Measurements from ENCODE around the gene SFSWAP.
"Not testable (repeated sequence)": the region's sequence is repeated elsewhere in the genome, so short reads cannot be mapped to it uniquely, and the experiment has no call there.

Gene SFSWAP

GRCh38 chr12:131702573-131702877, 8.4 kb upstream of the SFSWAP start:
- no peak for DNase-seq (ENCODE audit: low read depth in 2 of 2)

- DNase-seq (ENCODE audit: low read depth in 2 of 2), result no peak
Observed at GRCh38 chr12:131703161-131703560, 7.7 kb upstream of the SFSWAP start.

- no peak for DNase-seq (ENCODE audit: low read depth in 2 of 2)
Observed at GRCh38 chr12:131704509-131704908, 6.4 kb upstream of the SFSWAP start.

- DNase-seq (ENCODE audit: low read depth in 2 of 2), result not testable (repeated sequence)
Observed at GRCh38 chr12:131706709-131707108, 4.2 kb upstream of the SFSWAP start.

- no peak for DNase-seq (ENCODE audit: low read depth in 2 of 2)
Observed at GRCh38 chr12:131709226-131709625, 1.7 kb upstream of the SFSWAP start.

- DNase-seq (ENCODE audit: low read depth in 2 of 2), result no peak
Observed at GRCh38 chr12:131711551-131712205, 788 bp downstream of the SFSWAP start.

GRCh38 chr12:131713349-131713748, 2.5 kb downstream of the SFSWAP start:
- no peak for DNase-seq (ENCODE audit: low read depth in 2 of 2)

GRCh38 chr12:131714759-131715158, 3.9 kb downstream of the SFSWAP start:
- DNase-seq (ENCODE audit: low read depth in 2 of 2), result no peak

- no peak for DNase-seq (ENCODE audit: low read depth in 2 of 2)
Observed at GRCh38 chr12:131716282-131716681, 5.4 kb downstream of the SFSWAP start.

- no peak for DNase-seq (ENCODE audit: low read depth in 2 of 2)
Observed at GRCh38 chr12:131720241-131720640, 9.4 kb downstream of the SFSWAP start.

- DNase-seq (ENCODE audit: low read depth in 2 of 2), result no peak
Observed at GRCh38 chr12:131720921-131721320, 10.0 kb downstream of the SFSWAP start.

- DNase-seq (ENCODE audit: low read depth in 2 of 2), result no peak
Observed at GRCh38 chr12:131721548-131721947, 10.7 kb downstream of the SFSWAP start.

- DNase-seq (ENCODE audit: low read depth in 2 of 2), result no peak
Observed at GRCh38 chr12:131723532-131723931, 12.6 kb downstream of the SFSWAP start.

- no peak for DNase-seq (ENCODE audit: low read depth in 2 of 2)
Observed at GRCh38 chr12:131724534-131724933, 13.6 kb downstream of the SFSWAP start.

- DNase-seq (ENCODE audit: low read depth in 2 of 2), result no peak
Observed at GRCh38 chr12:131725503-131725902, 14.6 kb downstream of the SFSWAP start.

- no peak for DNase-seq (ENCODE audit: low read depth in 2 of 2)
Observed at GRCh38 chr12:131728720-131729119, 17.8 kb downstream of the SFSWAP start.

- DNase-seq (ENCODE audit: low read depth in 2 of 2), result no peak
Observed at GRCh38 chr12:131729254-131729955, 18.5 kb downstream of the SFSWAP start.

GRCh38 chr12:131732996-131733615, 22.2 kb downstream of the SFSWAP start:
- DNase-seq (ENCODE audit: low read depth in 2 of 2), result no peak

GRCh38 chr12:131733874-131734273, 23.0 kb downstream of the SFSWAP start:
- no peak for DNase-seq (ENCODE audit: low read depth in 2 of 2)

GRCh38 chr12:131734336-131735152, 23.7 kb downstream of the SFSWAP start:
- DNase-seq (ENCODE audit: low read depth in 2 of 2), result no peak

- DNase-seq (ENCODE audit: low read depth in 2 of 2), result no peak
Observed at GRCh38 chr12:131735153-131735456, 24.2 kb downstream of the SFSWAP start.

All from fibroblast of skin of left quadriceps (primary cell).